HG03066 (cell line): ENCODE results near the gene CDCA4.

Source experiments
- ATAC-seq: cut with Tn5 transposase; IDR thresholded peaks from one replicate; pipeline ENCODE4 v1.9.1; 2021; ENCODE audit warnings: low read depth; ENCODE audit not compliant: unreplicated experiment

Gene CDCA4

GRCh38 chr14:105059035-105059924 lies 38.4 kb upstream of the CDCA4 start:
- no peak for ATAC-seq

- ATAC-seq = no peak
Measured at GRCh38 chr14:105058521-105059034, 37.7 kb upstream of the CDCA4 start.

GRCh38 chr14:105056303-105056831 lies 35.5 kb upstream of the CDCA4 start:
- ATAC-seq = no peak

GRCh38 chr14:105055736-105056302 lies 34.9 kb upstream of the CDCA4 start:
- no peak for ATAC-seq

GRCh38 chr14:105055334-105055733 lies 34.5 kb upstream of the CDCA4 start:
- ATAC-seq = no peak

GRCh38 chr14:105053996-105054395 lies 33.1 kb upstream of the CDCA4 start:
- no peak for ATAC-seq

- ATAC-seq = no peak
Measured at GRCh38 chr14:105053421-105053820, 32.5 kb upstream of the CDCA4 start.

- no peak for ATAC-seq
Measured at GRCh38 chr14:105052110-105052458, 31.2 kb upstream of the CDCA4 start.

- no peak for ATAC-seq
Measured at GRCh38 chr14:105051182-105052109, 30.6 kb upstream of the CDCA4 start.

GRCh38 chr14:105050551-105050897 lies 29.6 kb upstream of the CDCA4 start:
- ATAC-seq = no peak

- no peak for ATAC-seq
Measured at GRCh38 chr14:105049753-105050550, 29.1 kb upstream of the CDCA4 start.

GRCh38 chr14:105047283-105048016 lies 26.6 kb upstream of the CDCA4 start:
- no peak for ATAC-seq

GRCh38 chr14:105046891-105047282 lies 26.0 kb upstream of the CDCA4 start:
- ATAC-seq = no peak

GRCh38 chr14:105045710-105046326 lies 24.9 kb upstream of the CDCA4 start:
- no peak for ATAC-seq

- no peak for ATAC-seq
Measured at GRCh38 chr14:105043641-105044040, 22.8 kb upstream of the CDCA4 start.

- ATAC-seq = no peak
Measured at GRCh38 chr14:105042813-105043212, 21.9 kb upstream of the CDCA4 start.

- no peak for ATAC-seq
Measured at GRCh38 chr14:105041841-105042765, 21.2 kb upstream of the CDCA4 start.
